HG02970 (cell line): ENCODE measurements around the gene SLC9B1.

Experiments used
- ATAC-seq: cut with Tn5 transposase; IDR thresholded peaks from one replicate; pipeline ENCODE4 v1.9.1; 2021; ENCODE audit warnings: mild to moderate bottlenecking, moderate library complexity, moderate number of reproducible peaks; ENCODE audit not compliant: unreplicated experiment, low FRiP score

SLC9B1 gene, protein sequence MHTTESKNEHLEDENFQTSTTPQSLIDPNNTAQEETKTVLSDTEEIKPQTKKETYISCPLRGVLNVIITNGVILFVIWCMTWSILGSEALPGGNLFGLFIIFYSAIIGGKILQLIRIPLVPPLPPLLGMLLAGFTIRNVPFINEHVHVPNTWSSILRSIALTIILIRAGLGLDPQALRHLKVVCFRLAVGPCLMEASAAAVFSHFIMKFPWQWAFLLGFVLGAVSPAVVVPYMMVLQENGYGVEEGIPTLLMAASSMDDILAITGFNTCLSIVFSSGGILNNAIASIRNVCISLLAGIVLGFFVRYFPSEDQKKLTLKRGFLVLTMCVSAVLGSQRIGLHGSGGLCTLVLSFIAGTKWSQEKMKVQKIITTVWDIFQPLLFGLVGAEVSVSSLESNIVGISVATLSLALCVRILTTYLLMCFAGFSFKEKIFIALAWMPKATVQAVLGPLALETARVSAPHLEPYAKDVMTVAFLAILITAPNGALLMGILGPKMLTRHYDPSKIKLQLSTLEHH

GRCh38 chr4:103019308-103020124 is at the start of gene SLC9B1:
Gene SLC9B1 (minus strand): TSS chr4:103019705. CDS start chr4:102991711, 27,994 bp downstream.
- ATAC-seq: peak; percentile 94

GRCh38 chr4:103067841-103068547 is 48.5 kb upstream of the SLC9B1 start:
- ATAC-seq: no peak

- ATAC-seq: no peak
These were observed 41.1 kb upstream of the SLC9B1 start for GRCh38 chr4:103060453-103061148.

DNA sequence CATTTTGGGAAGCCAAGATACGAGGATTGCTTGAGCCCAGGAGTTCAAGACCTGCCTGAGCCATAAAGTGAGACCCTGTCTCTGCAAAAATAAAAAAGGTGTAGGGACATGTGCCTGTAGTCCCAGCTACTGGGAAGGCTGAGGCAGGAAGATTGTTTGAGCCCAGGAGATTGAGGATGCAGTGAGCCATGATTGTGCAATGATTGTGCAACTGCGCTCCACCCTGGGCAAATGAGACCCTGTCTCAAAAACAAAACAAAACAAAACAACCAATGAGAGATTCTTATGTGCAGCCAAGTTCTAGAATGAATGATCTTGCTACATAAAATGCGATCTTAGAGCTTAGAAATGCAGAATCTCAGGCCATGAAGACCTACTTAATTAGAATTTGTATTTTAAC is 34.5 kb upstream of the SLC9B1 start:
- no peak for ATAC-seq

DNA sequence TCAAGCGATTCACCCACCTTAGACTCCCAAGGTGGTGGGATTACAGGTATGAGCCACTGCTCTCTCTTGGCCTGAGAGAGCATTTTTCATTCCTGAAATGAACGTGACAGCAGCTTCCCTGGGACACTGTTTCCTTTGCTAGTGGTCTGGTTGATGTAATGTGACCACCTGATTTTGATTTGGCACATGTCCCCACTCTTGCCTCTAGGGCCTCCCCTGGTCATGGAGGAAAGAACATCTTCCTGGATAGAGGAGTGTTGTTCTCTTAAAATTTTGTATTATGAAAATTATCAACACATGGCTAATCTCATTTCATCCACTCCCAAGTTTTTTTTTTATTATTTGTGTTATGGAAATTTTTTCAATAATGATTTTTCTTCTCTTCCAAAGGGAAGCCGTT is 33.3 kb upstream of the SLC9B1 start:
- no peak for ATAC-seq

DNA sequence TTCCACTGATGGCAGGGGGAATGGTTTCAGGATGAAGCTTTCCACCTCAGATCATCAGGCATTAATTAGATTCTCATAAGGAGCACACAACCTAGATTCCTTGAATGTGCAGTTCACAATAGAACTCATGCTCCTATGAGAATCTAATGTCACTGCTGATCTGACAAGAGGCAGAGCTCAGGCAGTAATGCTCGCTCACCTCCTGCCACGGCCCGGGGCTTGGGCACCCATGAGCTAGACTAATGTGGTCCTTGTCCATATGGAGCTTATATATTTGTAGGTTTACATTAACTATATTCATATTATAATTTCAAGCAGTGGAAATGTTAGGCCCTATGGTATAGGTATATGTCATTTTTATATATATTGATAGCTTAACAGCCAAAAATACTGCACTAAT is 32.6 kb upstream of the SLC9B1 start:
- ATAC-seq: no peak

- ATAC-seq: no peak
These were observed 31.4 kb upstream of the SLC9B1 start for GRCh38 chr4:103050736-103051436.

- ATAC-seq: no peak
These were observed 27.1 kb upstream of the SLC9B1 start for GRCh38 chr4:103046416-103047290.

DNA sequence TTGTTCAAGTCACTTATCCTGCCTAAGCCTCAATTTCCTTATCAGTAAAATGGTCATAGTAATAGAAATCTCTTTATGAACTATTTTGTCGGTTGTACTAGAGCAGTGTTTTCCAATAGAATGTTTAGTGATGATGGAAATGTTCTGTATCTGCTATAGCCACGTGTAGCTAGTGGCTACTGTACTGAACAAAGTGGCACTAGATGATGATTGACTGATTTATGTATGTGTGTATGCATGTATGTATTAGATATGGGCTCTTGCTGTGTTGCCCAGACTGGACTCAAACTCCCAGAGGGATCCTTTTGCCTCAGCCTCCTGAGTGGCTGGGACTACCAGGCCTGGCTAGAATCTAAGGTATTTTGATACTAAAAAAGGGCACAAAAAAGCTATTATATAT is 24.7 kb upstream of the SLC9B1 start:
- no peak for ATAC-seq

DNA sequence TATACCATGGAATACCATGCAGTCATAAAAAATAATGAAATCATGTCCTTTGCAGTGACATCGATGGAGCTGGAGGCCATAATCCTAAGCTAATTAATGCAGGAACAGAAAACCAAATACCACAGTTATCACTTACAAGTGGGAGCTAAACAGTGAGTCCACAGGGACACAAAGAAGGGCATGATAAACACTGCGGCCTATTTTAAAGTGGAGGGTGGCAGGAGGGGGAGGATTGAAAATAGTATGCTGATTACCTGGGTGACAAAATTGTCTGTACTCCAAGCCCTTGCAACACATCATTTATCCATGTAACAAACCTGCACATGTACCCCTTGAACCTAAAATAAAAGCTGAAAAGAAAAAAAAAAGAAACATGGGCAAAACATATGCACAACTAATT is 16.7 kb upstream of the SLC9B1 start:
- no peak for ATAC-seq

DNA sequence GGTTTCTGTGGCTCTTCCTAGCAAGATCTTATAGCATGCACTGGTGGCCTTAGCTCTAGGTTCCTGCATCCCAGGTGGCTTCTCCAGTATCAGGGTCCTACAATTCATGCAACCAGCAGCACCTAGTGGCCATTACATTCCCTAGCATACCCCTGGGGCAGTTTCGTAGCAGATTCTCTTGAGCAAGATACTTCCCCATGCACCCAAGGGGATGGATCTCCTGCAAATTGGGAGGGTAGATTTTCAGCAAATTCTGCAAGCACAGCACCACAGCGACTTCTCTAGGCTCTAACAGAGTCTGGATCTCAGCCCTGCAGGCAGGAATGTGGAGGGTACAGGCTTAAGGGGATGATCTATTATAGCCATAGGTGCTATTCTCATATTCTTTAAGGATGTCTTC is 13.1 kb upstream of the SLC9B1 start:
- ATAC-seq: no peak

GRCh38 chr4:103030791-103031190 is 11.3 kb upstream of the SLC9B1 start:
- ATAC-seq: no peak

GRCh38 chr4:103029300-103029699 is 9.8 kb upstream of the SLC9B1 start:
- no peak for ATAC-seq

DNA sequence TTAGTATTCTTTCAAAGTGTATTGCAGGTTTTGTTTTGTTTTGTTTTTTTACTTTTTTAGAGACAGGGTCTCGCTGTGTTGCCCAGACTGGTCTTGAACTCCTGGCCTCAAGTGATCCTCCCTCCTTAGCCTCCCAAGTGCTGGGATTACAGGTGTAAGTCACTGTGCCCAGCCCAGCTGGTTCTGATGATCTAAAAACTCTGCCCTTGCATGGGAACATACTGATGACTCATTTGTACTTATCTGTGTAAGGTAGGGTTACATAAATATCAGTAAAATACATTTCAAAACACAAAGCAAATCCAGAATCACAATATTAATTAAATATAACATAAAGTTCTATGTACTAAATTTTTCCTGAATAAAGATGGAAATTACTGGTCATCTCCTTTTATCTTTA is 7.4 kb upstream of the SLC9B1 start:
- no peak for ATAC-seq

DNA sequence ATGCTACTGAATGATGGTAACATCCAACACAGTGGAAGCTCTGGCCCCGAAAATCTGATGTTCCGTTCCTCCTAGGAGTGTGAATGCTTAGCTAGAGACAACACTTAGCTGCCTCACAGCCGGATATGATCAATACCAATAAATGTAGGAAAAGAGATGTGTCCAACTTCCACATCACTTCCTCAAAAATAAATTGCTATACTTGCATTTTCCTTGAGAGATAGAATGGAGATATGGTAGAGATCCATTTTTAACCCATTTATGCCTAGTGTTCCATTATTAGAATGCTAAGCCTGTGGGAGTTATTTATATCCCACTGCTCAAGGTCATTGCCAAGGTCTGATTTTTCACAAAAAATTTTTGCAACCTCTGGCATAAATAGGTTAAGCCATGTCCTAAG is 5.5 kb upstream of the SLC9B1 start:
- no peak for ATAC-seq

GRCh38 chr4:103021120-103021519 is 1.6 kb upstream of the SLC9B1 start:
- no peak for ATAC-seq

GRCh38 chr4:103018391-103019307 is 856 bp downstream of the SLC9B1 start:
- ATAC-seq: no peak

DNA sequence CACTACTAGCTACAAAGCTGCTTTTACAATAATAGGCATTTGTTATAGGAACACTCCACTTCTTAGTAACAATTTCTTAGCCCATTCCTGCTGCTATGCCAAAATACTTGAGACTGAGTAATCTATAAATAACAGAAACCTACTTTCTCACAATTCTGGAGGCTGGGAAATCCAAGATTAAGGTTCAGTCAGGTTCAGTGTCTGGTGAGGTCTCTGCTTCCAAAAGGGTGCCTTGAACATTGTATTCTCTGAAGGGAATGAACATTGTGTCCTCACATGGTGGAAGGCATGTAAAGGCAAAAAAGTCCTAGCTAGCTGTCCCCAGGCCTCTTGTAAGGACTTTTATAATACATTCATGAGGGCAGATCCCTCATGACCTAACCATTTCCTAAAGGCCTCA is 7.0 kb downstream of the SLC9B1 start:
- ATAC-seq: no peak
